GM21367 (cell line): Measurements from ENCODE around the gene OOSP3.

Experiments
- ATAC-seq: cut with Tn5 transposase; IDR thresholded peaks from one replicate; pipeline ENCODE4 v1.9.1; 2021; ENCODE audit not compliant: unreplicated experiment

The OOSP3 gene

GRCh38 chr11:59943997-59944714 lies 65.6 kb downstream of the OOSP3 start:
- ATAC-seq, result no peak

DNA sequence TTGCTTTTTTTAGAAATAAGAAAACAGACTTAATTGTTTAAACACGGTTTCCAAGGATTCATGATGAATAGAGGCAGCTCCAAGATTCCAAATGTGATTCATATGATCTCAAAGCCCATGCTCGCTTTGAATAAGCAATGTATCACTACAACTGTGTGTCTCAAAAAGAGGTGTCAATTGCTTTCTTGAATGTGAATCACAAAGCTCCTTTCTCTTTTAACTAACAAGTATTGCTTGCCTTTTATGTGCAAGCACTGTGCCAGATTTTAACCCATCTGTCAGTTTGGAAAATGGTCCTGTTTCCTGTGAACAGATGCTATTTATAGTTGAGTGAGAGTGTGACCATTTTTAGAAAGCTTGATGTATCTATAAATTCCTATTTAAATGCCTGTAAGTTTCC lies 66.1 kb downstream of the OOSP3 start:
- no peak for ATAC-seq
